CD4-positive, alpha-beta T cell treated with Interleukin-12 subunit alpha and Interleukin-12 subunit beta, for 1 hour (primary cell): ENCODE measurements around the gene INPPL1.
"Not testable (repeated sequence)": the region's sequence is repeated elsewhere in the genome, so short reads cannot be mapped to it uniquely, and the experiment has no call there.

Experiments
- DNase-seq: peaks from one replicate; pipeline ENCODE4 v3.0.0-alpha.2; 2020

The INPPL1 gene, protein sequence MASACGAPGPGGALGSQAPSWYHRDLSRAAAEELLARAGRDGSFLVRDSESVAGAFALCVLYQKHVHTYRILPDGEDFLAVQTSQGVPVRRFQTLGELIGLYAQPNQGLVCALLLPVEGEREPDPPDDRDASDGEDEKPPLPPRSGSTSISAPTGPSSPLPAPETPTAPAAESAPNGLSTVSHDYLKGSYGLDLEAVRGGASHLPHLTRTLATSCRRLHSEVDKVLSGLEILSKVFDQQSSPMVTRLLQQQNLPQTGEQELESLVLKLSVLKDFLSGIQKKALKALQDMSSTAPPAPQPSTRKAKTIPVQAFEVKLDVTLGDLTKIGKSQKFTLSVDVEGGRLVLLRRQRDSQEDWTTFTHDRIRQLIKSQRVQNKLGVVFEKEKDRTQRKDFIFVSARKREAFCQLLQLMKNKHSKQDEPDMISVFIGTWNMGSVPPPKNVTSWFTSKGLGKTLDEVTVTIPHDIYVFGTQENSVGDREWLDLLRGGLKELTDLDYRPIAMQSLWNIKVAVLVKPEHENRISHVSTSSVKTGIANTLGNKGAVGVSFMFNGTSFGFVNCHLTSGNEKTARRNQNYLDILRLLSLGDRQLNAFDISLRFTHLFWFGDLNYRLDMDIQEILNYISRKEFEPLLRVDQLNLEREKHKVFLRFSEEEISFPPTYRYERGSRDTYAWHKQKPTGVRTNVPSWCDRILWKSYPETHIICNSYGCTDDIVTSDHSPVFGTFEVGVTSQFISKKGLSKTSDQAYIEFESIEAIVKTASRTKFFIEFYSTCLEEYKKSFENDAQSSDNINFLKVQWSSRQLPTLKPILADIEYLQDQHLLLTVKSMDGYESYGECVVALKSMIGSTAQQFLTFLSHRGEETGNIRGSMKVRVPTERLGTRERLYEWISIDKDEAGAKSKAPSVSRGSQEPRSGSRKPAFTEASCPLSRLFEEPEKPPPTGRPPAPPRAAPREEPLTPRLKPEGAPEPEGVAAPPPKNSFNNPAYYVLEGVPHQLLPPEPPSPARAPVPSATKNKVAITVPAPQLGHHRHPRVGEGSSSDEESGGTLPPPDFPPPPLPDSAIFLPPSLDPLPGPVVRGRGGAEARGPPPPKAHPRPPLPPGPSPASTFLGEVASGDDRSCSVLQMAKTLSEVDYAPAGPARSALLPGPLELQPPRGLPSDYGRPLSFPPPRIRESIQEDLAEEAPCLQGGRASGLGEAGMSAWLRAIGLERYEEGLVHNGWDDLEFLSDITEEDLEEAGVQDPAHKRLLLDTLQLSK

GRCh38 chr11:72224564-72225410, at the start of gene INPPL1:
TSS of gene INPPL1 (plus strand) at chr11:72224767. CDS start at chr11:72224985, 218 bp downstream.
- peak; percentile 41 for DNase-seq

DNA sequence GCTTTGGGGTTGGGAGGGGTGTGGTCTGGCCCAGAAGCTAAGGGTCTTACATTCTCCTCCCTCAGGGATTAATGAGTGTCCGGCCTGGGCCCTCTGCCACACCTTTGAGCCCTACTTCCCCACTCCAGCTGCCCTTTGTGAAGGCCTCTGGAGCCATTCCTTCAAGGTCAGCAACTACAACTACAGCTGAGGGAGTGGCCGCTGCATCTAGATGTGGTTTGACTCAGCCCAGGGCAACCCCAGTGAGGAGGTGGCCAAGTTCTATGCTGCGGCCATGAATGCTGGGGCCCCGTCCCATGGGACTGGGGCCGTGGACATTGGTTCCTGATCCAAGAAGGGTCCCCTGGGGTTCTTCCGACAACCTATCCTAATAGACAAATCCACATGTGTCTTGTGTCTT, 46.9 kb upstream of the INPPL1 start:
- DNase-seq = no peak

DNA sequence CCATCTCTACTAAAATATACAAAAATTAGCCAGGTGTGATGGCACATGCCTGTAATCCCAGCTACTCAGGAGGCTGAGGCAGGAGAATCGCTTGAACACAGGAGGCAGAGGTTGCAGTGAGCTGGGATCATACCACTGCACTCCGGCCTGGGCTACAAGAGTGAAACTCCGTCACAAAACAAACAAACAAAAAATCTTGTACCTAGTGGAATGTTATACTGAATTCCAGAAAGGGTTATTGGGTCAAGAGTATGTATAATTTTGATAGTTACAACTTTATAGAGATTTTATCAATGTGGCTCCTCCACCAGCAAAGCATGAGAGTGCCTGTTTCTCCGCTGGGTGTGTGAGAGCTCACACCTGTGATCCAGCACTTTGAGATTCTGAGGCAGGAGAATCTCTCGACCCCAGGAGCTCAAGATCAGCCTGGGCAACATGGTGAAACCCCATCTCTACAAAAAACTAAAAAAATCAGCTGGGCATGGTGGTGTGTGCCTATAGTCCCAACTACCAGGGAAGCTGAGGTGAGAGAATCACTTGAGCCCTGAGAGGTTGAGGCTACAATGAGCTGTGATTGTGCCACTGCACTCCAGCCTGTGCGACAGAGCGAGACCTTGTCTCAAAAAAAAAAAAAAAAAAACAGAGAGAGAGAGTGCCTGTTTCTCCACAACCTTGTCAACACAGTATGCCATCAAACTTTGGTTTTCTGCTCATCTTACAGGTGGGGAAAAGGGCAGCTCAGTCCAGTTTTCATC, 45.3 kb upstream of the INPPL1 start:
- no peak for DNase-seq

- DNase-seq = no peak
Observed at GRCh38 chr11:72179804-72180396, 44.7 kb upstream of the INPPL1 start.

GRCh38 chr11:72180892-72181552, 43.5 kb upstream of the INPPL1 start:
- DNase-seq = not testable (repeated sequence)

GRCh38 chr11:72181553-72181958, 43.0 kb upstream of the INPPL1 start:
- DNase-seq = not testable (repeated sequence)

- DNase-seq = no peak
Observed at GRCh38 chr11:72188267-72188666, 36.3 kb upstream of the INPPL1 start.

- no peak for DNase-seq
Observed at GRCh38 chr11:72189455-72190250, 34.9 kb upstream of the INPPL1 start.

DNA sequence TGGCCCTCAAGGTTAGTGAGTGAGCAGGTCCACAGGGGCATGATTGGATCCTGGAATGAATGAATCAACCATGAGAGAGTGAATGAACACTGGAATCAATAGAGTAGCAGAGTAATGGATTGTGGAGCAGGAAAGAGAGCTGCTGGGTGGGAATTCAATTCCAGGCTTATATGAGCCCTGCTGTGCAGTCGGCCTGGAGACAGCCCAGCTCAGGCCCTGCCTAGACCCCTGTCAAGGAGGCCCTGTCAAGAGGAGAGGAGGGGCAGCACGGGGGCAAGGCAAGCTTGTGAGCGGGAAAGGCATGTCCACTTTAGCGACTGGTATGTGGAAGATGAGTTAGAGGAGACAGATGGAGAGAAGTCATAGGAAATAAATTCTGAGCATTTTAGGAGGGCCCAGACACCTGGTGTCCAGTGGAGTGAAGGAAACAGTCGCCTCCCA, 33.9 kb upstream of the INPPL1 start:
- no peak for DNase-seq

GRCh38 chr11:72191961-72192381, 32.6 kb upstream of the INPPL1 start, which contains the start of gene FOLR1:
TSS of gene FOLR1 (plus strand) at chr11:72192140. CDS start at chr11:72192174, 34 bp downstream.
- DNase-seq = no peak

- DNase-seq = no peak
Observed at GRCh38 chr11:72195518-72196270, 28.9 kb upstream of the INPPL1 start.

- not testable (repeated sequence) for DNase-seq
Observed at GRCh38 chr11:72201445-72201844, 23.1 kb upstream of the INPPL1 start.

DNA sequence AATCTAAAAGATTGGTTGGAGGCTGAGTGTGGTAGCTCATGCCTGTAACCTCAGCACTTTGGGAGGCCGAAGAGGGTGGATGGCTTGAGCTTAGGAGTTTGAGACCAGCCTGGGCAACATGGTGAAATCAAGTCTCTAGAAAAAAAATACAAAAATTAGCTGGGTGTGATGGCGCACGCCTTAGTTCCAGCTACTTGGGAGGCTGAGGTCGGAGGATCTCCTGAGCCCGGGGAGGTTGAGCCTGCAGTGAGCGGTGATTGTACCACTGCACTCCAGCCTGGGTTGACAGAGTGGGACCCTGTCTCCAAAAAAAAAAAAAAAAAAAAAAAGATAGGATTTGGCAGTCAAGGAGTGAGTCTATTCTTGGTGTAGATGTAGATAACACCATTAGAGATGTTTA, 22.0 kb upstream of the INPPL1 start:
- DNase-seq = no peak

DNA sequence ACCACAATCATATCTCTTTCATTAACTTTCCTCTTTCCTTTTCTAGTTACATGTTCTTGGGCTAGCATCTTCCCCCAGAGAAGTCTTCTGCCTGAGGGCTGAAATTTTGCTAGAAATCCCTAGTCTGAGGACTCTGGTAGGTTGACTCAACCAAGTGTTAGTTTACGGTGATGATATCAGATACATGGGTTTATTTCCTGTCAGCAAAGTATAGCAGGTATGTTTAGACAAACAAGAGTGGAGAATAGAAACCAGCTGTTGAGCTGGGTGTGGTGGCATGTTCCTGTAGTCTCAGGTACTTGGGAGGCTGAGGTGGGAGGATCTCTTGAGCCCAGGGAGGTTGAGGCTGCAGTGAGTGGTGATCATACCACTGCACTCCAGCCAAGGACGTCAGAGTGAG, 21.4 kb upstream of the INPPL1 start:
- no peak for DNase-seq

DNA sequence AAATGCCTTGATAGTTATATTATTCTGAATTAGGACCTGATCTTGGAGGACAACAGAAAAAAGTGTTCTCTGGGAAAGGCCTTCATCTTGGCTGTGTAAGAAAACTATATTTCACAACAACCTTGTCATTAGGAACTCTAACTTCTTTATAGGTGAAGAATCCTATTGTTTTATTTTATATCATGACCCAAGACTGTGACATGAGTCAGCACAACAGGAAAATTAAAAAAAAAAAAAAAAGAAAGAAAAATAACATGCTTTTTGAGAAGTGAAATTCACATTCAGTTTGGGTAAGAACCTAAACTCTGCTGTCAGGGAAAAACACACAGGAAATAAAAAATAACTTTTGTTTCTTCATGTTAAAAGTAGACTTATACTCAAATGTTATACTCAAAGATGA, 19.7 kb upstream of the INPPL1 start:
- no peak for DNase-seq

GRCh38 chr11:72206794-72207193, 17.8 kb upstream of the INPPL1 start:
- DNase-seq = not testable (repeated sequence)

GRCh38 chr11:72208281-72208680, 16.3 kb upstream of the INPPL1 start:
- DNase-seq = no peak

DNA sequence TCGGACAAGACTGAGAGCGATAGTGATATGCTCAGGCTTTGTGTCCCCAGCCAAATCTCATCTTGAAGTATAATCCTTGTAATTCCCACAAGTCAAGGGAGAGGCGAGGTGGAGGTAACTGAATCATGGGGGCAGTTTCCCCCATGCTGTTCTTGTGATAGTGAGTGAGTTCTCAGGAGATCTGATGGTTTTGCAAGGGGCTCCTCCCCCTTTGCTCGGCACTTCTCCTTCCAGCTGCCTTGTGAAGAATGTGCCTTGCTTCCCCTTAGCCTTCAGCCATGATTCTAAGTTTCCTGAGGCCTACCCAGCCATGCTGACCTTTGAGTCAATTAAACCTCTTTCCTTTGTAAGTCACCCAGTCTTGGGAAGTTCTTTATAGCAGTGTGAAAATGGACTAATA, 15.5 kb upstream of the INPPL1 start:
- no peak for DNase-seq
